Caco-2 (cell line): ENCODE results near the gene TRAPPC6A. TPM values are rescaled to one million over a fixed set of nuclear protein-coding genes. Genes with fewer than 3 reads are reported as not detected.

ENCODE experiments used
- BruUV-seq: library from RNA; stranded (reverse); fragments of 400-500 nt; replicated peaks from 2 replicates; lab custom pipeline; 2021; lab: Mats Ljungman, UMichigan
- CTCF ChIA-PET: fragments of 300-600 bp; sonication (Branson Sonifier 250); formaldehyde crosslinking; loops from one replicate; lab custom pipeline; 2022; ENCODE audit warnings: antibody characterized with exemption; lab: Charles Lee
- POLR2A ChIA-PET: fragments of 300-600 bp; sonication (Branson Sonifier 250); formaldehyde crosslinking; loops from one replicate; lab custom pipeline; 2022; ENCODE audit warnings: antibody characterized with exemption; lab: Charles Lee
- DNase-seq, 2 experiments: peaks; one replicate each; pipeline versions ENCODE4 v3.0.0 to v3.0.0-alpha.2; 2020 to 2022
- H3K27me3 ChIP-seq: replicated peaks from 2 replicates; pipeline ENCODE4 v1.6.0; 2011; ENCODE audit warnings: low read length; ENCODE audit not compliant: control insufficient read depth, insufficient read depth
- H3K36me3 ChIP-seq: 2 replicates; pipeline ENCODE4 v1.5.1; 2011; ENCODE audit warnings: low read length; ENCODE audit not compliant: control insufficient read depth, insufficient read depth
- H3K4me1 ChIP-seq: fragments of 250-450 bp; sonication (Bioruptor Pico); 2 replicates; pipeline ENCODE4 v1.5.1; 2020; ENCODE audit warnings: mild to moderate bottlenecking
- H3K4me3 ChIP-seq: 2 replicates; pipeline ENCODE4 v1.5.1; 2011; ENCODE audit warnings: low read depth, mild to moderate bottlenecking, control low read depth, low read length
- H3K9me3 ChIP-seq: fragments of 250-450 bp; sonication (Bioruptor Pico); 2 replicates; pipeline ENCODE4 v1.5.1; 2020; ENCODE audit warnings: mild to moderate bottlenecking, moderate library complexity
- H3K27ac Mint-ChIP-seq: one replicate; pipeline ENCODE4 v1.8.0; 2022; ENCODE audit warnings: mixed read lengths; ENCODE audit not compliant: unreplicated experiment
- H3K27me3 Mint-ChIP-seq: one replicate; pipeline ENCODE4 v1.8.0; 2022; ENCODE audit warnings: mixed read lengths; ENCODE audit not compliant: insufficient read depth, unreplicated experiment
- H3K36me3 Mint-ChIP-seq: one replicate; pipeline ENCODE4 v1.8.0; 2022; ENCODE audit warnings: mild to moderate bottlenecking, mixed read lengths; ENCODE audit not compliant: insufficient read depth, unreplicated experiment
- H3K4me1 Mint-ChIP-seq: one replicate; pipeline ENCODE4 v1.8.0; 2022; ENCODE audit warnings: low read depth, mixed read lengths; ENCODE audit not compliant: unreplicated experiment
- H3K4me3 Mint-ChIP-seq: one replicate; pipeline ENCODE4 v1.8.0; 2022; ENCODE audit warnings: mild to moderate bottlenecking, moderate library complexity, mixed read lengths; ENCODE audit not compliant: unreplicated experiment
- H3K9me3 Mint-ChIP-seq: one replicate; pipeline ENCODE4 v1.8.0; 2022; ENCODE audit warnings: mixed read lengths; ENCODE audit not compliant: unreplicated experiment
- CTCF ChIP-seq, 2 experiments: fragments of 200-600 bp in 1 of 2; IDR thresholded peaks; 1 replicate in 1 of 2; 2 replicates in 1 of 2; pipeline versions ENCODE4 v1.5.1 to v1.8.0; 2011 to 2022; ENCODE audit warnings: antibody characterized with exemption in 1 of 2, control low read depth in 1 of 2, inconsistent platforms in 1 of 2, low read depth in 1 of 2, low read length in 1 of 2, mild to moderate bottlenecking in 1 of 2, moderate library complexity in 1 of 2; ENCODE audit not compliant: insufficient read depth in 1 of 2, severe bottlenecking in 1 of 2, unreplicated experiment in 1 of 2
- intact Hi-C: fragments of 100-400 bp; cut with micrococcal nuclease; formaldehyde crosslinking; loops from one replicate; pipeline ENCODE4 v1.10.0; 2022; ENCODE audit not compliant: unreplicated experiment
- total RNA-seq: library from RNA; stranded (reverse); gene quantifications from 2 replicates; pipeline ENCODE4 v1.2.3, GENCODE V29; 2022

The TRAPPC6A gene
- total RNA-seq, 1 experiment from 2014 or later, result 53.2 TPM

GRCh38 chr19:45184115-45184514 lies 6.1 kb upstream of the TRAPPC6A start:
- H3K36me3 ChIP-seq, result no peaks in the 10 kb centered on the region
- peaks cover 22% of the 10 kb centered on the region for H3K4me1 Mint-ChIP-seq
- no peaks in the 10 kb centered on the region for H3K27me3 Mint-ChIP-seq
- peaks cover 13% of the 10 kb centered on the region for H3K36me3 Mint-ChIP-seq
- H3K4me3 Mint-ChIP-seq, result no peak overlapping the region
- CTCF ChIA-PET, result no interaction called here
- no peaks in the 10 kb centered on the region for H3K4me1 ChIP-seq
- no peak for DNase-seq
- no peak overlapping the region for H3K4me3 ChIP-seq
- POLR2A ChIA-PET, result no interaction called here
- H3K27ac Mint-ChIP-seq, result no peak overlapping the region
- no peaks in the 10 kb centered on the region for H3K27me3 ChIP-seq
- no TSS peak for BruUV-seq
- H3K9me3 Mint-ChIP-seq, result no peaks in the 10 kb centered on the region
- H3K9me3 ChIP-seq, result no peaks in the 10 kb centered on the region
- TF ChIP-seq CTCF (IDR thresholded peaks at IDR 0.05; ENCODE audit: insufficient read depth in 1 of 2, low read depth in 1 of 2, low read length in 1 of 2, severe bottlenecking in 1 of 2, unreplicated experiment in 1 of 2), result no peak
- intact Hi-C loops, result no loop called here

- H3K4me1 ChIP-seq, result no peaks in the 10 kb centered on the region
- Mint-ChIP-seq H3K4me1 (peaks cover 22% of the 10 kb centered on the region), H3K36me3 (peaks cover 25% of the 10 kb centered on the region), H3K4me3 (no peak overlapping the region), H3K9me3 (no peaks in the 10 kb centered on the region), H3K27ac (no peak overlapping the region), H3K27me3 (no peaks in the 10 kb centered on the region)
- no peaks in the 10 kb centered on the region for H3K27me3 ChIP-seq
- BruUV-seq, result no TSS peak
- intact Hi-C loops, result no loop called here
- ChIA-PET POLR2A (interaction anchor here (0.6 kb wide), 1 partner anchor 17 kb away, joined by 4 read pairs; no protein-coding TSS in a partner anchor), CTCF (no interaction called here)
- H3K36me3 ChIP-seq, result no peaks in the 10 kb centered on the region
- no peak for TF ChIP-seq CTCF (IDR thresholded peaks at IDR 0.05; ENCODE audit: insufficient read depth in 1 of 2, low read depth in 1 of 2, low read length in 1 of 2, severe bottlenecking in 1 of 2, unreplicated experiment in 1 of 2)
- no peaks in the 10 kb centered on the region for H3K9me3 ChIP-seq
- no peak overlapping the region for H3K4me3 ChIP-seq
- DNase-seq, result no peak
Measured at GRCh38 chr19:45182758-45183157, 4.7 kb upstream of the TRAPPC6A start.

- ChIA-PET CTCF (interaction anchor here (1.0 kb wide), 1 partner anchor 34 kb away, joined by 9 read pairs; no protein-coding TSS in a partner anchor), POLR2A (no interaction called here)
- H3K4me1 ChIP-seq, result no peaks in the 10 kb centered on the region
- H3K4me3 ChIP-seq, result no peak overlapping the region
- no peaks in the 10 kb centered on the region for H3K36me3 ChIP-seq
- peaks cover 22% of the 10 kb centered on the region for H3K4me1 Mint-ChIP-seq
- H3K36me3 Mint-ChIP-seq, result peaks cover 28% of the 10 kb centered on the region
- BruUV-seq, result no TSS peak
- H3K27me3 Mint-ChIP-seq, result no peaks in the 10 kb centered on the region
- no peak for DNase-seq
- H3K4me3 Mint-ChIP-seq, result peak overlapping the region; percentile 85
- no peak for TF ChIP-seq CTCF (IDR thresholded peaks at IDR 0.05; ENCODE audit: insufficient read depth in 1 of 2, low read depth in 1 of 2, low read length in 1 of 2, severe bottlenecking in 1 of 2, unreplicated experiment in 1 of 2)
- H3K9me3 Mint-ChIP-seq, result no peaks in the 10 kb centered on the region
- H3K27ac Mint-ChIP-seq, result no peak overlapping the region
- no peaks in the 10 kb centered on the region for H3K9me3 ChIP-seq
- no peaks in the 10 kb centered on the region for H3K27me3 ChIP-seq
- intact Hi-C loops, result no loop called here
Measured at GRCh38 chr19:45180936-45181335, 2.9 kb upstream of the TRAPPC6A start.
